GM21367 (cell line): ENCODE measurements around the gene FAM181A.

Source experiments
- ATAC-seq: cut with Tn5 transposase; IDR thresholded peaks from one replicate; pipeline ENCODE4 v1.9.1; 2021; ENCODE audit not compliant: unreplicated experiment

Gene FAM181A

GRCh38 chr14:93947282-93947681 lies 20.1 kb downstream of the FAM181A start:
- no peak for ATAC-seq

- ATAC-seq, result no peak
Observed at GRCh38 chr14:93949511-93950075, 22.4 kb downstream of the FAM181A start.

GRCh38 chr14:93950948-93951634 lies 23.9 kb downstream of the FAM181A start:
- ATAC-seq, result no peak

- ATAC-seq, result no peak
Observed at GRCh38 chr14:93951635-93952540, 24.7 kb downstream of the FAM181A start.

GRCh38 chr14:93952829-93953228 lies 25.7 kb downstream of the FAM181A start:
- ATAC-seq, result no peak

GRCh38 chr14:93953263-93953662 lies 26.1 kb downstream of the FAM181A start:
- ATAC-seq, result no peak

- no peak for ATAC-seq
Observed at GRCh38 chr14:93953739-93954515, 26.8 kb downstream of the FAM181A start.

GRCh38 chr14:93954516-93954830 lies 27.3 kb downstream of the FAM181A start:
- no peak for ATAC-seq

GRCh38 chr14:93954900-93955849 lies 28.0 kb downstream of the FAM181A start:
- peak; percentile 26 for ATAC-seq

- no peak for ATAC-seq
Observed at GRCh38 chr14:93955850-93956481, 28.8 kb downstream of the FAM181A start.

- ATAC-seq, result no peak
Observed at GRCh38 chr14:93956514-93957332, 29.6 kb downstream of the FAM181A start.

GRCh38 chr14:93957333-93957710 lies 30.2 kb downstream of the FAM181A start:
- no peak for ATAC-seq

GRCh38 chr14:93957751-93958566 lies 30.8 kb downstream of the FAM181A start:
- no peak for ATAC-seq

- ATAC-seq, result no peak
Observed at GRCh38 chr14:93958567-93959238, 31.6 kb downstream of the FAM181A start.

GRCh38 chr14:93959239-93960107 lies 32.3 kb downstream of the FAM181A start:
- peak; percentile 66 for ATAC-seq

GRCh38 chr14:93960108-93960475 lies 32.9 kb downstream of the FAM181A start:
- ATAC-seq, result no peak
